Activated CD4-positive, alpha-beta memory T cell treated with anti-CD3 and anti-CD28 coated beads, Interleukin-2, amount 10 ng/mL, durations not matched to agents 7 days and 5 days (primary cell): Measurements from ENCODE around the gene HIP1. TPM values are rescaled to one million over a fixed set of nuclear protein-coding genes. Genes with fewer than 3 reads are reported as not detected.
"Not testable (repeated sequence)": the region's sequence is repeated elsewhere in the genome, so short reads cannot be mapped to it uniquely, and the experiment has no call there.

Experiments used
- CTCF ChIA-PET: fragments of 350-600 bp; sonication (Branson Sonifier 250); formaldehyde crosslinking; loops from one replicate; lab custom pipeline; 2021; ENCODE audit warnings: antibody characterized with exemption, inconsistent platforms; lab: Charles Lee
- POLR2A ChIA-PET: fragments of 350-600 bp; sonication (Branson Sonifier 250); formaldehyde crosslinking; loops from one replicate; lab custom pipeline; 2021; ENCODE audit warnings: antibody characterized with exemption; lab: Charles Lee
- DNase-seq: peaks from one replicate; pipeline ENCODE4 v3.0.0-alpha.2; 2020
- H3K27ac Mint-ChIP-seq: one replicate; pipeline ENCODE4 v1.8.0; 2021; ENCODE audit warnings: mild to moderate bottlenecking, mixed read lengths
- H3K27me3 Mint-ChIP-seq: one replicate; pipeline ENCODE4 v1.8.0; 2021; ENCODE audit warnings: mixed read lengths
- H3K36me3 Mint-ChIP-seq: one replicate; pipeline ENCODE4 v1.8.0; 2021; ENCODE audit warnings: low read depth, mixed read lengths
- H3K4me1 Mint-ChIP-seq: one replicate; pipeline ENCODE4 v1.8.0; 2021; ENCODE audit warnings: mixed read lengths
- H3K4me3 Mint-ChIP-seq: one replicate; pipeline ENCODE4 v1.8.0; 2021; ENCODE audit warnings: mild to moderate bottlenecking, mixed read lengths
- H3K9me3 Mint-ChIP-seq: one replicate; pipeline ENCODE4 v1.8.0; 2021; ENCODE audit warnings: mixed read lengths
- total RNA-seq, 2 experiments: library from RNA; stranded (reverse); gene quantifications; one replicate each; pipeline ENCODE4 v1.2.3, GENCODE V29; 2021

HIP1 gene
- total RNA-seq, 2 experiments from 2014 or later: 5.2 to 5.4 TPM

GRCh38 chr7:75534727-75535307 lies 203.9 kb downstream of the HIP1 start:
- no peak overlapping the region for H3K4me3 Mint-ChIP-seq

GRCh38 chr7:75533926-75534325 lies 204.8 kb downstream of the HIP1 start:
- no peaks in the 10 kb centered on the region for H3K36me3 Mint-ChIP-seq
- no peak overlapping the region for H3K4me3 Mint-ChIP-seq
- CTCF ChIA-PET: no interaction called here
- POLR2A ChIA-PET: no interaction called here
- no peak for DNase-seq
- H3K27me3 Mint-ChIP-seq: no peaks in the 10 kb centered on the region
- peaks cover 11% of the 10 kb centered on the region for H3K4me1 Mint-ChIP-seq
- no peak overlapping the region for H3K27ac Mint-ChIP-seq
- H3K9me3 Mint-ChIP-seq: no peaks in the 10 kb centered on the region

More at GRCh38 chr7:75534727-75535307, 203.9 kb downstream of the HIP1 start:
- Mint-ChIP-seq H3K9me3 (no peaks in the 10 kb centered on the region), H3K36me3 (no peaks in the 10 kb centered on the region), H3K27ac (peak overlapping the region; percentile 9), H3K4me1 (peaks cover 11% of the 10 kb centered on the region), H3K27me3 (no peaks in the 10 kb centered on the region)
- CTCF ChIA-PET: interaction anchor here (0.6 to 0.8 kb wide), 2 partner anchors 90 to 228 kb away, joined by 3 to 4 read pairs; no protein-coding TSS in a partner anchor
- POLR2A ChIA-PET: no interaction called here
- no peak for DNase-seq

GRCh38 chr7:75532639-75533038 lies 206.1 kb downstream of the HIP1 start:
- ChIA-PET POLR2A (no interaction called here), CTCF (no interaction called here)
- Mint-ChIP-seq H3K4me3 (no peak overlapping the region), H3K4me1 (peaks cover 15% of the 10 kb centered on the region), H3K27me3 (no peaks in the 10 kb centered on the region), H3K9me3 (no peaks in the 10 kb centered on the region), H3K27ac (no peak overlapping the region), H3K36me3 (no peaks in the 10 kb centered on the region)
- DNase-seq: no peak

- ChIA-PET CTCF (no interaction called here), POLR2A (no interaction called here)
- Mint-ChIP-seq H3K27me3 (no peaks in the 10 kb centered on the region), H3K4me1 (peaks cover 24% of the 10 kb centered on the region), H3K4me3 (no peak overlapping the region), H3K36me3 (no peaks in the 10 kb centered on the region), H3K27ac (no peak overlapping the region), H3K9me3 (no peaks in the 10 kb centered on the region)
- no peak for DNase-seq
Observed at GRCh38 chr7:75531359-75531821, 207.4 kb downstream of the HIP1 start.

- H3K27ac Mint-ChIP-seq: peak overlapping the region; percentile 89
- peaks cover 30% of the 10 kb centered on the region for H3K4me1 Mint-ChIP-seq
- POLR2A ChIA-PET, H3K9me3 Mint-ChIP-seq, CTCF ChIA-PET, H3K27me3 Mint-ChIP-seq: not testable (repeated sequence)
- peak overlapping the region; percentile 80 for H3K4me3 Mint-ChIP-seq
- H3K36me3 Mint-ChIP-seq: peaks cover 31% of the 10 kb centered on the region
- peak; percentile 19 for DNase-seq
Observed at GRCh38 chr7:75527224-75527722, 211.5 kb downstream of the HIP1 start.

- peaks cover 61% of the 10 kb centered on the region for H3K36me3 Mint-ChIP-seq
Observed at GRCh38 chr7:75521727-75522126, 217.0 kb downstream of the HIP1 start.

GRCh38 chr7:75518842-75519241 lies 219.9 kb downstream of the HIP1 start:
- peaks cover 51% of the 10 kb centered on the region for H3K36me3 Mint-ChIP-seq
- H3K27ac Mint-ChIP-seq, POLR2A ChIA-PET, H3K4me1 Mint-ChIP-seq, H3K4me3 Mint-ChIP-seq, H3K9me3 Mint-ChIP-seq, CTCF ChIA-PET, H3K27me3 Mint-ChIP-seq, DNase-seq: not testable (repeated sequence)

More at GRCh38 chr7:75521727-75522126, 217.0 kb downstream of the HIP1 start:
- peaks cover 27% of the 10 kb centered on the region for H3K4me1 Mint-ChIP-seq
- H3K27me3 Mint-ChIP-seq, CTCF ChIA-PET, H3K4me3 Mint-ChIP-seq, DNase-seq, POLR2A ChIA-PET, H3K27ac Mint-ChIP-seq, H3K9me3 Mint-ChIP-seq: not testable (repeated sequence)

- DNase-seq, H3K27me3 Mint-ChIP-seq, H3K36me3 Mint-ChIP-seq, H3K27ac Mint-ChIP-seq, H3K4me1 Mint-ChIP-seq, H3K9me3 Mint-ChIP-seq, H3K4me3 Mint-ChIP-seq, CTCF ChIA-PET, POLR2A ChIA-PET: not testable (repeated sequence)
Observed at GRCh38 chr7:75509033-75509432, 229.7 kb downstream of the HIP1 start.

GRCh38 chr7:75492020-75492419 lies 246.7 kb downstream of the HIP1 start, which contains the start of gene SPDYE5:
TSS of gene SPDYE5 (plus strand) at chr7:75492320. CDS start at chr7:75494048, 1,728 bp downstream.
- H3K9me3 Mint-ChIP-seq, H3K27ac Mint-ChIP-seq, DNase-seq, H3K36me3 Mint-ChIP-seq, POLR2A ChIA-PET, H3K4me3 Mint-ChIP-seq, H3K4me1 Mint-ChIP-seq, H3K27me3 Mint-ChIP-seq, CTCF ChIA-PET: not testable (repeated sequence)

GRCh38 chr7:75485979-75486643 lies 252.6 kb downstream of the HIP1 start, which contains the start of gene POM121C:
TSS of gene POM121C (minus strand) at chr7:75486299. CDS start at chr7:75441496, 44,803 bp downstream.
- peak within 1 kb of the TSS; percentile 90 for H3K4me3 Mint-ChIP-seq
- H3K9me3 Mint-ChIP-seq, H3K27me3 Mint-ChIP-seq, CTCF ChIA-PET, POLR2A ChIA-PET: not testable (repeated sequence)
- H3K27ac Mint-ChIP-seq: peak within 1 kb of the TSS; percentile 76
- peaks cover 13% of the 10 kb centered on the region for H3K4me1 Mint-ChIP-seq
- peak; percentile 90 for DNase-seq
- H3K36me3 Mint-ChIP-seq: peaks cover 21% of the 10 kb centered on the region

GRCh38 chr7:75485355-75485978 lies 253.3 kb downstream of the HIP1 start:
- H3K27me3 Mint-ChIP-seq, CTCF ChIA-PET, H3K9me3 Mint-ChIP-seq, POLR2A ChIA-PET: not testable (repeated sequence)
- H3K27ac Mint-ChIP-seq: peak overlapping the region; percentile 76
- peaks cover 21% of the 10 kb centered on the region for H3K36me3 Mint-ChIP-seq
- peaks cover 13% of the 10 kb centered on the region for H3K4me1 Mint-ChIP-seq
- DNase-seq: peak; percentile 20
- peak overlapping the region; percentile 90 for H3K4me3 Mint-ChIP-seq
